NB4 (cell line): Measurements from ENCODE around the gene ZNF320.

Source experiments
- CTCF ChIP-seq: IDR thresholded peaks from one replicate; pipeline ENCODE4 v1.5.1; 2012; ENCODE audit warnings: low read depth, low read length
- MAX ChIP-seq: IDR thresholded peaks from 2 replicates; pipeline ENCODE4 v1.6.1; 2011; ENCODE audit warnings: low read depth, low read length
- MYC ChIP-seq: IDR thresholded peaks from 2 replicates; pipeline ENCODE4 v1.6.1; 2011; ENCODE audit warnings: low read depth, low read length
- POLR2A ChIP-seq: IDR thresholded peaks from 2 replicates; pipeline ENCODE4 v1.6.1; 2011; ENCODE audit warnings: mild to moderate bottlenecking; ENCODE audit not compliant: insufficient read length; ENCODE audit errors: extremely low read depth

- TF ChIP-seq POLR2A (peak; percentile 72), CTCF (no peak), MAX (0 out of 2 replicates have a peak, but pooled peaks have one; percentile 29), MYC (peak; percentile 65; the same call in 1 of the 2 replicates)
Observed at GRCh38 chr19:52942386-52943133, 45.1 kb upstream of the ZNF320 start.
